SJCRH30 (cell line): ENCODE results near the gene USP7. TPM values are rescaled to one million over a fixed set of nuclear protein-coding genes. Genes with fewer than 3 reads are reported as not detected.

Experiments
- DNase-seq, 2 experiments: peaks; one replicate each; pipeline ENCODE4 v3.0.0-alpha.2; 2015 to 2020
- H3K27ac ChIP-seq: fragments of 250-450 bp; sonication (Bioruptor Pico); 2 replicates; pipeline ENCODE4 v1.5.1; 2020; ENCODE audit warnings: mild to moderate bottlenecking, moderate library complexity
- H3K27me3 ChIP-seq: fragments of 250-450 bp; sonication (Bioruptor Pico); 2 replicates; pipeline ENCODE4 v1.5.1; 2020; ENCODE audit warnings: mild to moderate bottlenecking, moderate library complexity
- H3K36me3 ChIP-seq: fragments of 250-450 bp; sonication (Bioruptor Pico); 2 replicates; pipeline ENCODE4 v1.5.1; 2020; ENCODE audit warnings: mild to moderate bottlenecking, moderate library complexity
- H3K4me1 ChIP-seq: fragments of 250-450 bp; sonication (Bioruptor Pico); 2 replicates; pipeline ENCODE4 v1.5.1; 2020; ENCODE audit warnings: mild to moderate bottlenecking, moderate library complexity
- H3K4me3 ChIP-seq: fragments of 250-450 bp; sonication (Bioruptor Pico); 2 replicates; pipeline ENCODE4 v1.5.1; 2020; ENCODE audit warnings: mild to moderate bottlenecking, moderate library complexity
- H3K9me3 ChIP-seq: fragments of 250-450 bp; sonication (Bioruptor Pico); replicated peaks from 2 replicates; pipeline ENCODE4 v1.5.1; 2020; ENCODE audit warnings: mild to moderate bottlenecking, moderate library complexity
- total RNA-seq: library from RNA; depleted of rRNA; stranded (reverse); fragments of >200 nt; shearing (Covaris generic); gene quantifications from 2 replicates; pipeline ENCODE4 v1.2.3, GENCODE V29; 2014

The USP7 gene
- total RNA-seq, 1 experiment from 2014 or later = 91.7 TPM

DNA sequence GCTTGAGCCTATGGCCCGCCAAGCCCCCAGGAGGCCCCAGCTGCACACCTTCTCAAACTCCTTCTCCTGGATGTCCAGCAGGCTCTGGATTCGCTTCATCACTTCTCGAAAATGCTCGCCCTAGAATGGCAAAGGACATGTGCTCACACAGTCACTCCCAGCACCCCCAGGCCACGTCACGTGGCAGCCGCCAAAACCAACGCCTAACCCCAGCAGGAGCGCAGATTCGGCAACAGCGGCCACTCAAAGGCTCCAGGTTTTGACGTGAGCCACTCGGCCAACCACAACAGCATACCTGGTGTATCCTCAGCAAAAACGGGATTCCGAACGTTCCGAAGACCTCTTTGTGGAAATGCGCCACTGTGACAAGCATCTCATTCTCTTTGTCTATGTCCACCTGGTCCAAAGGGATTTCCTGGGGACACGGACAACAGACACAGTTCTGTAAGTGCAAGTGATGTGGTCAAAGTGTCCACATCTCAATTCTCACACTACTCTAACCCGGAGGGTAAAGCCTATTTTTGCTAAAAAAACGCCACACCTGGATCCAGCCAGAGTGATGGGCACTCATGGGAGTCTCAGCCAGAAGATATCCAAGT lies 68.9 kb downstream of the USP7 start:
- no peaks in the 10 kb centered on the region for H3K9me3 ChIP-seq
- no peak for DNase-seq
- no peak overlapping the region for H3K4me3 ChIP-seq
- H3K4me1 ChIP-seq = no peaks in the 10 kb centered on the region
- no peak overlapping the region for H3K27ac ChIP-seq
- peaks cover 66% of the 10 kb centered on the region for H3K36me3 ChIP-seq
- no peaks in the 10 kb centered on the region for H3K27me3 ChIP-seq

DNA sequence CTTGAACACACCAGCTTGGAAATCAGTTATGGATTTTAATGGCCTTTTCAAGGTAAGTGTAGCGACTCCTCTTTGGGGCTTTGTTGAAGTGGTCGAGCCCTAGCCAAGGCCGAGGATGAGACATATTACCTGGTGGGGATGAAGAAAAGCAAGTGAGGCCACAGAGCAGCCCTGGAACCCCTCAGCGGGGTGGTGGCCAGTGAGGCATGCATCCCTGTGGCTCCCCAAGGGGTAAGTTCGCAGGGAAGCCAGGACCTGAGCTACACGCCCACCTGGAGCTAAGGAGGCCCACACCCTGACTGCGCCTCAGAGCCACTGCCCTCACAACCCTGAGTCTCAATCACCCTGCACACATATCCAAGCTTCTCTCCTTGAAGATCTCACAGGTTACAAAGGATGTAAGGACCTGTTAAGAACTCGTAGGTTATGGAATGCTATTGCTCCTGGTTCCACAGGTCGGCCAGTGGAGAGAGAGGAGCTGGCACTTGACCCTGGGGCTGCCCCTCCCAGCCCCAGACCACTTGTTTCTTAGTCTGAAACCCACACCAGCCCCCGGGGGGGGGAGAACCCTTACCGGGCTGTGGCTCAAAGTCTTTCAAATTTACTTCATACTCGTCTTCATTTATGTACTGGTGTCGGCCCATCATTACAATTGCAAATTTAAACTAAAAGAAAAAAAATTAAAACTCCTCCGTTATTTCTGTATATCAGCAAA lies 69.6 kb downstream of the USP7 start:
- H3K36me3 ChIP-seq = peaks cover 61% of the 10 kb centered on the region
- H3K4me3 ChIP-seq = no peak overlapping the region
- H3K27me3 ChIP-seq = no peaks in the 10 kb centered on the region
- no peaks in the 10 kb centered on the region for H3K9me3 ChIP-seq
- H3K4me1 ChIP-seq = no peaks in the 10 kb centered on the region
- no peak overlapping the region for H3K27ac ChIP-seq
- no peak for DNase-seq

DNA sequence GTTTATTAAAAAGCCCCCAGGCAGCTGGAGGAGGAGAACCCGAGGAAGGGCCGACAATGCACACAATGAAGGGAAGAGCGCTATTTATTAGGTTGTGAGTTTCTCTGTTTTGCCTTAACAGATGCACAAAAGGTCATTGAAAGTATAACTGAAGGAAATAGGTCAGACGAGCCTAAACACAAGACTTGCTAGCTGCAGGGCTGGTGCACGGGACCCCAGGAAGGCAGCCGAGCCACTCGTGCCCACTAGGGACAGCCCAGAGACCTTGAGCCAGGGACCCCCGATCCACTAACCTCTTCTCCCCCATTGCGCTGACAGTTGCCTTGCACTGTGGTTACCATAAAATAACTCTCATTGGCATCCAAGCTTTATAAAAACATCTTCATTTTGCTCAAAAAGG lies 70.3 kb downstream of the USP7 start:
- peaks cover 2% of the 10 kb centered on the region for H3K4me1 ChIP-seq
- H3K27ac ChIP-seq = no peak overlapping the region
- no peaks in the 10 kb centered on the region for H3K27me3 ChIP-seq
- peaks cover 57% of the 10 kb centered on the region for H3K36me3 ChIP-seq
- no peaks in the 10 kb centered on the region for H3K9me3 ChIP-seq
- H3K4me3 ChIP-seq = no peak overlapping the region
- no peak for DNase-seq

DNA sequence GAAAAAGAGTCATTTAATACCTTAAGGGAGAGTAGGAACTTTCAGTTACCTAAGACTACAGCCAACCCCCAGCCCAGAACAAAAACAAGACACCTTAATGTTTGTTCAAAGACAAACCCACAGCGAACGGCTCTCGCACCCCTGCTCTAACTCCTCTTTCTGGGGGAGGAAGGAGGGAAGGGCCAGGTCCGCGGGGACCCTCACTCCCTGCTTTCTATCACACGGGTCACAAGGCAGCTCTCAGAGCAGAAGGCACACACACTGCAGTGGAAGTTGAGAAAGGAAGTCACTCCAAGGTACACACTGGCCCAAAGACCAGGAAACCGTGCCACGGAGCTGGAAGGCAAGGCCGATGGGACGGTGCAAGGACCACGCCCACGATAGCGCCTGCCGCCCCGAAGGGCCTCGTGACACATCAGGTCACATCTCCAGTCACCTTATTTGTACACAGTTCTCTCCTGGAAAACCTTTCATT lies 71.6 kb downstream of the USP7 start:
- Histone ChIP-seq H3K27me3 (no peaks in the 10 kb centered on the region), H3K9me3 (no peaks in the 10 kb centered on the region), H3K36me3 (peaks cover 47% of the 10 kb centered on the region), H3K4me3 (no peak overlapping the region), H3K4me1 (peaks cover 10% of the 10 kb centered on the region), H3K27ac (no peak overlapping the region)
- DNase-seq = no peak

DNA sequence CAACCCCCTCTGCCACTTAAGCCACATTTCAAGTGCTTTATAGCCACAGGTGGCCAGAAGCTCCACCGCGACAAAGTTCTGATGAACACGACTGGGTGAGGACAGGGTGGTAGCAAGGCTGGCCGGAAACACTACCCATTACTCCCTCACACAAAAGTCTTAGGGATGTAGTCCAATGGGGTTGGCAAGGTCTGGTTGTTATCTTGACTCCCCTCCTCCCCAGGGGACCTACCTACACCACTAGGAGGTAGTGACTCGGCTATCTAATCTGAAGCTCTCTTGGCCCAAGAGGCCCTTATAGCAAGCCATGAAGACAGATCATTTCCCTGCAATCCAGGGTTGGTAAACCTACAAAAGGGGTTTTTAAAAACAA lies 73.2 kb downstream of the USP7 start:
- no peak overlapping the region for H3K27ac ChIP-seq
- no peak overlapping the region for H3K4me3 ChIP-seq
- peaks cover 27% of the 10 kb centered on the region for H3K4me1 ChIP-seq
- peaks cover 36% of the 10 kb centered on the region for H3K36me3 ChIP-seq
- H3K27me3 ChIP-seq = no peaks in the 10 kb centered on the region
- H3K9me3 ChIP-seq = no peaks in the 10 kb centered on the region
- no peak for DNase-seq

DNA sequence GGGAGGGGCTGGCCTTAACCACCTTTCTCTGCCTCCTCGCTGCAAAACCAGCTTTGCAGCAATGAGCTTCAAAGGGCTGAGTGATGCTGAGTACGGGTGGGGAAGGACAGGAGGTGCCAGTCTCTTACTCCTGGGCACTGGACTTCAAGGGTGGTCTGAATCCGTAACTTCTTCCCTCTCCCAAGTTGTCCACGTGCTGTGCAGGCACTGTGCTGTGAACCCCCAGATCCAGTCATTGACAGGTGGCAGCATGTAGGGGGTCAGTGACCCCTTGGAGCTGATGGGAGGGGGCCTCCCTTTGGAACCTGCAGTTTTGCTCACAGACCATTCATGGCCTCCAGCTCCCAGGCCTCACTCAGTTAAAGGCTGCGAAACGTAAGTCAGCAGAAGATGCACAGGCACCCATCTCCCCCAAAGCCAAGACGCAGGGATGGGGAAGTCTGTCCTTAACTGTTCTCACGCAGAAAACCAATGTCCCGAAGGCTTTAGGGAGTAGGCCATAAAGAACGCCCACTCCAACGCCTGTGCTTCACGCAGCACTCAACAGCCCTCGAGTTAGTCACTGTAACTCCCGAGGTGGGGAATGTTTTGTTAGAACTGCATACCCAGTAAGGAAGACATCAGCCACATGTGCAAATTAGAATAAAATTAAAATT lies 73.7 kb downstream of the USP7 start:
- Histone ChIP-seq H3K4me1 (peaks cover 32% of the 10 kb centered on the region), H3K36me3 (peaks cover 31% of the 10 kb centered on the region)

DNA sequence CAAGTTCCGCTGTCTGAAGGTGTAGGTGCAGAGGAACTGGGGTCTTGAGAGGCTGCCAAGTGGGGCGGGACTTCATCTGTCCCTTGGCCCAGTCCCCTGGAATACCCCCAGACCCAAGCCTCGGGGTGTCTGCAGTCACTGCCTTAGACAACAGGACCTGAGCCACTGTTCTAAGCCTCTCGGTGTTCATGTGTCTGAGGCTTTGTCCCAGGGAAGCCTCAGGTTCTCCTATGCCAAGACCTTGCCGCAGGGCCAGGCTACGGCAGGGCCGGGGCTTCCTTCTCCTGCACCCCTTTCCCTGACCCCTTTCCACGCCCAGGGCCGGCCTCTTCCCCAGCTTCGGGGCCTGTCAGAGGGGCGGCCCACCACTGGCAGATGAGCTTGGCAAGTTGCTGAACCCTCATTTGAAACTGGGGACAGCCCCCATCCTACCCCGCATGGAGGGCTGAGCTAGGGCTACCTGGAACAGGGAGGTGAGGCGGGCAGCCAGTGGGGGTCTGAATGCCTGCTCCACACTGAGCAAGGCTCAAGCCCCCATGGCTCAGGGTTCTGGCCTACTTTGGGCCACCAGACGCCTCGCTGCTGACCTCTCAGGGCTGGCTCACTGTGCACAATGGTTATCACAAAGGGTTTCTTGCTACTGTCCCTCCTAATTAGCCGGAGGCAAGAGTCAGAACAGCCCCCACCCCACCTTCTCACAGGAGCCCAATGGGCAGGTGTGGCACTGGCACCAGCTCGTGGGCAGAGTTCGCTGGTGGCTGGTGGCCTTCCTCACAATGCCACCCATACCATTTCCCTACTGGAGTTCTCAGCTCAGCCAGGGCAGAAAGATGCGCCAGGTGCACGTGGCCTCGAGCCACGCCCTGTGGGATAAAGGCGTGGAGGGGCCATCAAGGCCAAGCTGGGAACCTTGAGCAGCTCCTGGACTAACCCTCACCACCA lies 74.5 kb downstream of the USP7 start:
- Histone ChIP-seq H3K9me3 (no peaks in the 10 kb centered on the region), H3K27ac (no peak overlapping the region), H3K36me3 (peaks cover 25% of the 10 kb centered on the region), H3K4me1 (peaks cover 36% of the 10 kb centered on the region), H3K4me3 (no peak overlapping the region), H3K27me3 (no peaks in the 10 kb centered on the region)
- no peak for DNase-seq

More for the DNA sequence above, 73.7 kb downstream of the USP7 start:
- DNase-seq = no peak
- Histone ChIP-seq H3K9me3 (no peaks in the 10 kb centered on the region), H3K4me3 (no peak overlapping the region), H3K27ac (no peak overlapping the region), H3K27me3 (no peaks in the 10 kb centered on the region)

DNA sequence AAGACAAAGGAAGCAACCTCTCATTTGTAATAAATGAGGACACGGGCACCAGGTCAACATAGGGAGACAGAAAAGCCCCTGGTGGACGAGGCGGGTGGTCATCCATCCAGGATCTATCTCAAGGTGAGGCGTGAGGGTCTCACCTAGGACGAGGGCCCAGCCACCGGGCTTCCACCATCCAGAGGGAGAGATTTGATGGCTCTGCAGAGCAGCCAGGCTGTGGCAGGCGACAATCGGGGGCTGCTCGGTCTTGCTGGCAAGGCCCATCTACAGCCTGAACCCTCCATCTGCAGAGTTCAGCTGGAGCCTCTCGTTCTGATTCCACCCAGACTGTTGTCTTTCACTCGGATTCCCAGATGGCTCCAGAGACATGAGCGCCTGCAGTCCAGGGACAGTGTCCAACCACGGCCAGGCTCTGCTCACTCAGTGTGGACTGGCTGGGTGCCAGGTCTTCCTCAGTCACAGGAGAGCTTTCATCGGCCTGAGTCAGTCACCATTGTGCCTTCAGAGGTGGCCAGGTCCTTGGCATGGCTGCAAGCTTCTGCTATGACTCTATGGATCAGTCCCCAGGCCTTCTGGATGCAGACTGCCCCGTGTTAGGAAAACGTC lies 75.7 kb downstream of the USP7 start:
- Histone ChIP-seq H3K4me1 (peaks cover 44% of the 10 kb centered on the region), H3K36me3 (peaks cover 20% of the 10 kb centered on the region), H3K27ac (0 out of 2 replicates have a peak overlapping the region, but pooled peaks have one; percentile 4), H3K27me3 (no peaks in the 10 kb centered on the region), H3K4me3 (no peak overlapping the region), H3K9me3 (no peaks in the 10 kb centered on the region)
- peak; percentile 47 to 62 for DNase-seq

DNA sequence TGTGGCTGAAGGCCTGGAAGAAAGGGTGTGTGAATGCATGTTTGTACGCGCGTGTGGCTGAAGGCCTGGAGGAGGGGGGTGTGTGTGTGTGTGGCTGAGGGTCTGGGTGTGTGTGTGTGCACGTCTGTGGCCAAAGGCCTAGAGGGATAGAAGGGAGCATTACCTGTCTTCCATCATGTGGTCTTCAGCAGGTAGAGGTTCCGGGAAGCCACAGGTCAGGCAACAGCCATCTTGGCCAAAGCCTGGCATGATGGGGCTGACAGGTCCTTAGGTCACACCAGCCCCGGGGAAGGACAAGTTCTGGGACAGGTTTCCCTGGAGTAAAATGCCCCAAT lies 76.3 kb downstream of the USP7 start:
- H3K4me3 ChIP-seq = no peak overlapping the region
- H3K27ac ChIP-seq = no peak overlapping the region
- H3K36me3 ChIP-seq = peaks cover 18% of the 10 kb centered on the region
- no peaks in the 10 kb centered on the region for H3K9me3 ChIP-seq
- peaks cover 44% of the 10 kb centered on the region for H3K4me1 ChIP-seq
- DNase-seq = no peak
- no peaks in the 10 kb centered on the region for H3K27me3 ChIP-seq

DNA sequence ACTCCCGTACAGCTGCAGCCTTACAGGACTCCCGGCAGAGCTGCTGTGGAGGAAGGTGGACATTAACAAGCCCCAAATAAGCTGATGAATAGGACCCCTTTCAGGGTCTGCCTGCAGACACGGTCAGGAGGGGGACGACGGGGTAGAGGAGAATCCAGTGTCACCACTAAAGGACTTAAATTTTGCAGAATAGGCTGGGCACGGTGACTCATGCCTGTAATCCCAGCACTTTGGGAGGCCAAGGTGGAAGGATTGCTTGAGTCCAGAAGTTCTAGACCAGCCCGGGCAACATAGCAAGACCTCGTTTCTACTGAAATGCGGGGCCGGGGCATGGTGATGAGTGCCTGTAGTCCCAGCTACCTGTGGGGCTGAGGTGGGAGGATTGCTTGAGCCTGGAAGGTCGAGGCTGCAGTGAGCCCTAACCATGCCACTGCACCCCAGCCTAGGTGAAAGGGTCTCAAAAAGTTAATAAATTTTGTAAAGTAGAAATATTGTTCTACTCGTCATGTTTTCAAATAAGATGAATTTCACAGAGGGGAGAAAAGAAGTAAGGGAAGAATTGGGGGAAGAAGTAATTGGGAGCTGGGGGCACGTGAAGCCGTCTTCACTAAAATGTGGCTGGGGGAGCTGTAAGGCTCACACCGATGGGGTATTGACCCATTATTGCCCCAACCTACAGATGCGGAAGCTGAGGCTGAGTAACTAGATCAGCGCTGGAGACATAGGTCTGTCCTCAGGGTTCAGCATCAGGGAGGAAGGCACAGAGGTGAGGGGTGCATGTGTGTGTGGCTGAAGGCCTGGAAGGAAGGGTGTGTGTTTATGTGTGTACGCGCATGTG lies 76.9 kb downstream of the USP7 start:
- H3K9me3 ChIP-seq = no peaks in the 10 kb centered on the region
- no peaks in the 10 kb centered on the region for H3K27me3 ChIP-seq
- no peak overlapping the region for H3K27ac ChIP-seq
- peaks cover 17% of the 10 kb centered on the region for H3K36me3 ChIP-seq
- no peak for DNase-seq
- H3K4me3 ChIP-seq = no peak overlapping the region
- peaks cover 44% of the 10 kb centered on the region for H3K4me1 ChIP-seq

DNA sequence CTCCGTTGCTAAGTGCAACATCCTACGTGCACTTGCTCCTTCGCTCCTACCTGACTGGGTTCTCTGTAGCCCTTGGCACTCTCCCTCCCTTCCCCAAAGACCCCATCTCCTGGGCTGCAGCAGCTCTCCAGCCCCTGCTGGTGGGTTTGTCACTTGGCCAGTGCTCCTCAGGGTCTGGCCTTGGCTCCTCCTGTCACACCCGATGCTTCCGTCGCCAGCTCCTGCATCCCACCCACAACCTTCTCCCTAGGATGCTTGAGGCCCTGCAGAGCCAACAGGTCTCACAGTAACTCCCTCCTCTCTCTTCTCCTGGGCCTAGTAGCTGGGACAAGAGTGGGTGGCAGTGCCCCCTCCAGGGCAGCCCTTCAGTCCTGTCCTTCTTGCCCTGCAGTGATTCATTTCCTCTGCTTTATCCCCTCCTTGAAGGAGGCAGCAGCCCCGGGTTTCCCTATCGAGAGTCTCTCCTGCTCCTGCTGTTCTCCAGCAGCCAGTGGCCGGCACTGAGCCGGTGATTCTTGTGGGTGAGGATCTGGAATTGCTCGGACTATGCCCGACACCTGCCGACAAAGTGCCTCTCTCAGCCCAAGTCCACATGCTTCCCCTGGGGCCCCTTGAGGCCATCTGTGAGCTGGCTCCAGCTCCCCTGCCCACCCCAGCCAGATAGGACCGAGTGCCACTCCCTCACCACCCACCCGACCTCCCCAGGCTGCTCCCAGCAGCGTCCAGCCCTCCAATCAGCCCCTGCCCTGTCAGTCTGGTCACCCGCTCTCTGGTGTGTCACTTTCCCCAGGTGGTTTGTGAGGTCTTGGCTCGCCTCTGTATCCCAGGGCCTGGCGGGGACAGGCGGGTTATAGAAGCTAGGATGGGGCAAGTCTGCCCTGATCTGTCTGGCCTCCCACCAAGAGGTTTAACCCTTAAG lies 77.8 kb downstream of the USP7 start:
- Histone ChIP-seq H3K27me3 (no peaks in the 10 kb centered on the region), H3K4me1 (peaks cover 44% of the 10 kb centered on the region), H3K4me3 (no peak overlapping the region), H3K36me3 (peaks cover 8% of the 10 kb centered on the region), H3K27ac (0 out of 2 replicates have a peak overlapping the region, but pooled peaks have one; percentile 8), H3K9me3 (no peaks in the 10 kb centered on the region)
- peak; percentile 55 to 62 for DNase-seq

DNA sequence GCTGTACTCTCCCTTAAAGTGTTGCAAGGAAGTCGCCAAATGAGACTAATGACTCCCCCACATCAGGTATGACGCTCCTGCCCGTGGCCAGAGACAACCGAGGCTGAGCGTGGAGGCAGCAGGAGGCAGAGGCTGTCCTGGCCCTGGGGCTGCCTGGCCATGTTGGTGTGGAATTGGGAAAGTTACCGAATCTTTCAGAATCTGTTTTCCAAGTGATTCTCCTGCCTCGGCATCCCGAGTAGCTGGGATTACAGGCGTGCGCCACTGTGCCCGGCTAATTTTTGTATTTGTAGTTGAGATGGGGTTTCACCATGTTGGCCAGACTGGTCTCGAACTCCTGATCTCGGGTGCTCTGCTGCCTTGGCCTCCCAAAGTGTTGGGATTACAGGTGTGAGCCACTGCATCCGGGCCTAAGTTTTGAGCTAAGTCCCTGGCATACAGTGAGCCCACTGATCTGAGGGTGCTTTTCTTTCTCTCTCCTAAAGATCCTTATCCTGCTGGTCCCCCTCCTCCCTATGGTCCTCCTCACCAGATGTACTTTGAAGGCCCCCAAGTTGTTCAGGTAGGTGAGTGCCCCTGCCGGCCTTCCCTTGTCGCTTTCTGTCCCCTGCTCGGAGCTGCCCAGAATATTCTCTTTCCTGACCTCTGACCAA lies 80.9 kb downstream of the USP7 start:
- H3K27ac ChIP-seq = no peak overlapping the region
- H3K27me3 ChIP-seq = no peaks in the 10 kb centered on the region
- H3K4me3 ChIP-seq = no peak overlapping the region
- H3K9me3 ChIP-seq = no peaks in the 10 kb centered on the region
- no peak for DNase-seq
- H3K36me3 ChIP-seq = no peaks in the 10 kb centered on the region
- peaks cover 45% of the 10 kb centered on the region for H3K4me1 ChIP-seq
